Esophagus muscularis mucosa (tissue), 4 donors: ENCODE data around the gene RBFOX2. TPM values are rescaled to one million over a fixed set of nuclear protein-coding genes. Genes with fewer than 3 reads are reported as not detected.

Experiments used
- DNase-seq: peaks from one replicate; pipeline ENCODE4 v3.0.0-alpha.2; 2017; ENCODE audit errors: extremely low spot score
- H3K27ac ChIP-seq, 4 donors: fragments of 200-600 bp; sonication (generic); replicated peaks in 1 of 4; 1 replicate in 3 of 4; 2 replicates in 1 of 4; pipeline ENCODE4 v1.5.1; 2016 to 2019; ENCODE audit warnings: mild to moderate bottlenecking in 1 of 4
- H3K27me3 ChIP-seq, 4 donors: fragments of 200-600 bp; sonication (generic); one replicate each; pipeline versions ENCODE4 v1.5.1 to v1.6.0; 2016 to 2019
- H3K36me3 ChIP-seq, 4 donors: fragments of 200-600 bp; sonication (generic); one replicate each; pipeline ENCODE4 v1.5.1; 2016 to 2019
- H3K4me1 ChIP-seq, 4 donors: fragments of 200-600 bp; sonication (generic); one replicate each; pipeline ENCODE4 v1.5.1; 2016 to 2019
- H3K4me3 ChIP-seq, 4 donors: fragments of 200-600 bp; sonication (generic); 1 replicate in 2 of 4; 2 replicates in 2 of 4; pipeline ENCODE4 v1.5.1; 2016 to 2019; ENCODE audit warnings: mild to moderate bottlenecking in 4 of 4, moderate library complexity in 1 of 4
- H3K9me3 ChIP-seq, 4 donors: fragments of 200-600 bp; sonication (generic); 1 replicate in 3 of 4; 2 replicates in 1 of 4; pipeline ENCODE4 v1.5.1; 2016 to 2019
- EP300 ChIP-seq: sonication (generic); formaldehyde crosslinking; IDR thresholded peaks from one replicate; pipeline ENCODE4 v1.6.1; 2017; ENCODE audit warnings: antibody characterized with exemption
- POLR2A ChIP-seq: fragments of 450-650 bp; IDR thresholded peaks from one replicate; pipeline ENCODE4 v1.6.1; 2017; ENCODE audit warnings: antibody characterized with exemption, moderate library complexity, mild to moderate bottlenecking, low read depth
- POLR2AphosphoS5 ChIP-seq, 2 donors: sonication (generic); formaldehyde crosslinking; IDR thresholded peaks; one replicate each; pipeline ENCODE4 v1.6.1; 2017; ENCODE audit warnings: antibody characterized with exemption in 2 of 2
- WGBS: methylation state at CpG from one replicate; pipeline ENCODE4 v1.1.5; 2018; 5-methylcytosine and 5-hydroxymethylcytosine counted together
- intact Hi-C: fragments of 100-400 bp; cut with DNase I; formaldehyde crosslinking; loops from one replicate; pipeline ENCODE4 v1.15.1; 2023
- total RNA-seq, 4 donors: library from RNA; depleted of rRNA; stranded (reverse); fragments of >200 nt; gene quantifications; one replicate each; pipeline versions ENCODE4 v1.1.0 to v1.2.1, GENCODE V29; 2016
- TF ChIP-seq, protein P1 (sequence below), 3 experiments: fragments of 200-600 bp in 2 of 3; fragments of 450-650 bp in 1 of 3; sonication (generic) in 2 of 3; IDR thresholded peaks; one replicate each; pipeline ENCODE4 v1.5.1; 2017 to 2019; ENCODE audit warnings: antibody characterized with exemption in 3 of 3, mild to moderate bottlenecking in 2 of 3, moderate library complexity in 1 of 3

The RBFOX2 gene
- total RNA-seq, 4 donors from 2014 or later = 113 to 179 (median 155) TPM

DNA sequence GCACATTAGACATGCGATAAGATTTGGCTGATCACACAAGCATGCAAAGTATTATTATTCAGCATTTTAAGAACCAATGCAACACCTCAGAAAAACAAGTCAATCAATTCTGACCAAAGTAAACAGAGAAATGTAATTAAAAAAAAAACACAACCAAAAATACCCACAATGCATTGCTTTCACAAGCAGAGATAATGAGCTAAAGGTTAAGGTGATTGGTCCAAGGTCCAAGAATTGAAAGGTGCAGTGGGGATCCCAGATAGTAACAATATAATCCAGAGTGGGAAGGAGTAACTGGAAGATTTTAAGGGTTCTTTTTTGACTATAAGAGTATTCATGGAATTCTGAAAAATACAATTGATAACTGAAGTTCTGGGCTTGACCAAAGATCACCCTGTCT, 271.9 kb downstream of the RBFOX2 start:
- no peak for TF ChIP-seq POLR2AphosphoS5 (IDR thresholded peaks at IDR 0.05)
- TF ChIP-seq, protein P1, sequence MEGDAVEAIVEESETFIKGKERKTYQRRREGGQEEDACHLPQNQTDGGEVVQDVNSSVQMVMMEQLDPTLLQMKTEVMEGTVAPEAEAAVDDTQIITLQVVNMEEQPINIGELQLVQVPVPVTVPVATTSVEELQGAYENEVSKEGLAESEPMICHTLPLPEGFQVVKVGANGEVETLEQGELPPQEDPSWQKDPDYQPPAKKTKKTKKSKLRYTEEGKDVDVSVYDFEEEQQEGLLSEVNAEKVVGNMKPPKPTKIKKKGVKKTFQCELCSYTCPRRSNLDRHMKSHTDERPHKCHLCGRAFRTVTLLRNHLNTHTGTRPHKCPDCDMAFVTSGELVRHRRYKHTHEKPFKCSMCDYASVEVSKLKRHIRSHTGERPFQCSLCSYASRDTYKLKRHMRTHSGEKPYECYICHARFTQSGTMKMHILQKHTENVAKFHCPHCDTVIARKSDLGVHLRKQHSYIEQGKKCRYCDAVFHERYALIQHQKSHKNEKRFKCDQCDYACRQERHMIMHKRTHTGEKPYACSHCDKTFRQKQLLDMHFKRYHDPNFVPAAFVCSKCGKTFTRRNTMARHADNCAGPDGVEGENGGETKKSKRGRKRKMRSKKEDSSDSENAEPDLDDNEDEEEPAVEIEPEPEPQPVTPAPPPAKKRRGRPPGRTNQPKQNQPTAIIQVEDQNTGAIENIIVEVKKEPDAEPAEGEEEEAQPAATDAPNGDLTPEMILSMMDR (IDR thresholded peaks at IDR 0.05) = no peak
- TF ChIP-seq EP300 = no peak
- no peak for TF ChIP-seq POLR2A
- no peak overlapping the region for H3K27ac ChIP-seq
- intact Hi-C loops = no loop called here
- H3K36me3 ChIP-seq = peaks cover 0 to 57% (median 26%) of the 10 kb centered on the region in 4 donors
- no peak overlapping the region for H3K4me3 ChIP-seq
- H3K4me1 ChIP-seq = peaks cover 0 to 15% (median 12%) of the 10 kb centered on the region in 4 donors
- H3K27me3 ChIP-seq = no peaks in the 10 kb centered on the region
- DNase-seq = no peak
- WGBS = 92% methylated on average over 1 of the region's 1 CpG
- no peaks in the 10 kb centered on the region for H3K9me3 ChIP-seq

DNA sequence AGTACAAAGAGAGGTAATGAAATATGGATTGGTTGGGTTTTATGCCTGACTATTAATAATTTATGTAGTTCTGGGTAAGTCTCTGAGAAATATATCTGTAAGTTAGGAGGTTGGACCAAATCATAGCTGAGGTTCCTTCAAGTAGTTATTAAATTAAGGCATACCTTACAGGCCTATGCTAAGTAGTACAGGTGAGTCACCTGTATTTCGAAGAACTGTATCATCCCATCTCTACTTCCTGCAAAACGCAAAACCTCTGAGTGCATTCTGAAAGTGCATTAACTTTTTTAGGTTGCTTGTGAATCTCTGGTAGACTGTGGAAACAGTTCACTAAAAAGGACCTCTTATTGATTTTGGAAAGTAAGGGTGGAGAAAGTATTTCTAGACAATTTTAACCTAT, 273.9 kb downstream of the RBFOX2 start:
- Histone ChIP-seq H3K27ac (no peak overlapping the region), H3K9me3 (no peaks in the 10 kb centered on the region), H3K27me3 (no peaks in the 10 kb centered on the region), H3K4me1 (peaks cover 0 to 16% (median 12%) of the 10 kb centered on the region in 4 donors), H3K36me3 (peaks cover 0 to 46% (median 15%) of the 10 kb centered on the region in 4 donors), H3K4me3 (no peak overlapping the region)
- TF ChIP-seq EP300 = no peak
- no peak for DNase-seq
- intact Hi-C loops = no loop called here
- WGBS = 96% methylated on average over 2 of the region's 2 CpGs

DNA sequence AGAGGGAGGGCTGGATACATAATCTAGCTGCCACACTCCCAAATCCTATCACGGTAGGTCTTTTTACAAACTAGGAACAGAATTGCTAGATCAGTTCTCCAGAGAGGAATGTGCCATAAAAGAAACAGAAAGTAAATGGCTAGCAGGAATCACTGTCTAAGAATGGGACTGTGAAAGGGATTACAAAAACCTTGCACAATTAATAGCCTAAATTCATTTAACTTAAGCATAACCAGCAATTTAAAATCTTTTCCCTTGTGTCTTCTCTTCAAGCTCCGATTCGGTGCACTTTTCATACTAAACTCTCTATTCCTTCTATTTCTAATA, 275.8 kb downstream of the RBFOX2 start:
- Histone ChIP-seq H3K27me3 (no peaks in the 10 kb centered on the region), H3K36me3 (peaks cover 0 to 31% (median under 1%) of the 10 kb centered on the region in 4 donors), H3K9me3 (no peaks in the 10 kb centered on the region), H3K4me3 (no peak overlapping the region), H3K27ac (peak overlapping the region in 1 of 4 donors; percentile 15), H3K4me1 (peaks cover under 1 to 28% (median 16%) of the 10 kb centered on the region in 4 donors)
- DNase-seq = no peak
- intact Hi-C loops = no loop called here
- WGBS = 72% methylated on average over 3 of the region's 3 CpGs
- TF ChIP-seq POLR2A (no peak), POLR2AphosphoS5 (IDR thresholded peaks at IDR 0.05) (no peak), EP300 (no peak)
- TF ChIP-seq, protein P1 (IDR thresholded peaks at IDR 0.05) = no peak

DNA sequence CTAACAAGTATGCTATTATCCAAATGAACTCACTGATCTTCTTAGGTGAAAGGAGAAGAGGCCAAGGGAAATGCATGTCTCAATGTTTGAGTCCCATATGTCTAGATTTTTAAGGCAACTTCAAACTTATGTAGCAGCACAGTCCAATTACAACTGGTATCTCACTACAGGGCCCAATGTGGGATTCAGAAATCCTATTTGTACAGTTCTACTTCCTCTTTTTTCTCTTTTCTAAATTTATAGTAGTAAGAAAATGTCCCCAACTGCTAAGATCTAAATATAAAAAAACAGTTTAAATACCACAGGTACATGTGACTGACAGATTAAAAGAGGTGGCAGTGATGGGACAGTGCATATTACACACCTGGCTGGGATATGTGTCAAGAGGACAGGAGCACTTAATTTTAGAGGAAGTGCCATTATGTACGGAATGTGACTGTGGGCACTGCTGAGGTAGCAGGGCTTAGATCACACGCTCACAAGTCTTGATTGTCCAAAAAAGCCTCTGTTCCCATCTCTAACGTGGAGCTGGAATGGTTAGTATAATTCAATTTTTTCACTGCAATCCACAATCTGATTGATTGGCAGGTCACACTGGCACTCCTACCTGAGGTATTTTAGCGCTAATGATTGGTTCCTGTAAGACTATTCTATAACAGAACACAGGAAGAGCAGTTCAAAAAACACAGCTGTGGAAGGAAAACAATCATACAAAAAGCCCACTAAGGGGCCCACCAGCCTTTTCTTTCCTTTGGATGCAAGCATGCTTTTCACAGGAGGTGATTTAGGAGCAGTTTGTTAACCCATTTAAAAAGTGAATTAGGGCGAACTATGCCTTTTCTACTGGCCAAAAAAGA, 276.4 kb downstream of the RBFOX2 start:
- H3K9me3 ChIP-seq = no peaks in the 10 kb centered on the region
- no peak for DNase-seq
- H3K4me3 ChIP-seq = no peak overlapping the region
- 69% methylated on average over 5 of the region's 5 CpGs for WGBS
- intact Hi-C loops = no loop called here
- H3K27ac ChIP-seq = peak overlapping the region in 1 of 4 donors; percentile 15
- peaks cover 6 to 33% (median 19%) of the 10 kb centered on the region in 4 donors for H3K4me1 ChIP-seq
- TF ChIP-seq, protein P1 (IDR thresholded peaks at IDR 0.05) = no peak
- TF ChIP-seq EP300 (no peak), POLR2AphosphoS5 (IDR thresholded peaks at IDR 0.05) (no peak), POLR2A (no peak)
- H3K27me3 ChIP-seq = no peaks in the 10 kb centered on the region
- H3K36me3 ChIP-seq = peaks cover 0 to 29% (median 0%) of the 10 kb centered on the region in 4 donors

DNA sequence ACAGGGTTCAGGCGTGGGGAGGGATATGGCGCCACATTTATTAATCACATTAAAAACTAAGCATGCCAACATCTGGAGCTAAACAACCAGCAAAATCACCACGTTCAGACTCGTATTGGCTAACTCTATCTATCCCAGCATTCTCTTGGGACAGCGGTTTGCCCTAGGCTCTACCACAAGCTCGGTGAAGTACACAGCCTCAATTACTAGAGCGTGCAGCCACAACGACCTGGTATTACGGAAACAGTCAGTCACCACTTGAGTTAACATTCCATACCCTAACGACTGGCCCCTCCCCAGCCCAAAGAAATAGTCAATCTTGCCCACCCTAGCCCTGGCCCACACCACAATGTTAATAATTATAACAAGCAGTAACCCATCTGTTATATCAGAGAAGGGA, 278.8 kb downstream of the RBFOX2 start:
- H3K27ac ChIP-seq = no peak overlapping the region
- no peak for DNase-seq
- intact Hi-C loops = loop anchor here (10.0 kb wide), 1 partner anchor 165 kb away; no protein-coding TSS in a partner anchor
- peaks cover 19 to 45% (median 34%) of the 10 kb centered on the region in 4 donors for H3K4me1 ChIP-seq
- TF ChIP-seq EP300 (no peak), POLR2A (no peak), POLR2AphosphoS5 (IDR thresholded peaks at IDR 0.05) (no peak)
- H3K36me3 ChIP-seq = peaks cover 0 to 34% (median 7%) of the 10 kb centered on the region in 4 donors
- no peak overlapping the region for H3K4me3 ChIP-seq
- no peaks in the 10 kb centered on the region for H3K27me3 ChIP-seq
- 75% methylated on average over 10 of the region's 10 CpGs for WGBS
- no peaks in the 10 kb centered on the region for H3K9me3 ChIP-seq
